ENCODE results near the gene SH3BP2. TPM values are rescaled to one million over a fixed set of nuclear protein-coding genes. Genes with fewer than 3 reads are reported as not detected.

The SH3BP2 gene
- polyA plus RNA-seq, 1 donor (not counting 4 experiments of a cell fraction or from before 2014, with no cell fraction given), result 11.2 TPM

- H3K4me3 ChIP-seq (ENCODE audit: control insufficient read depth in 2 of 3, extremely low read depth in 1 of 3, insufficient read depth in 2 of 3, low read depth in 1 of 3, low read length in 3 of 3), result no peak overlapping the region
- H3K9me3 ChIP-seq (ENCODE audit: control insufficient read depth, low read depth, low read length), result no peaks in the 10 kb centered on the region
- no peak for TF ChIP-seq CTCF (optimal IDR thresholded peaks at IDR 0.05 in 1 of 3, IDR thresholded peaks at IDR 0.05 in 1 of 3, conservative IDR thresholded peaks at IDR 0.05 in 1 of 3; ENCODE audit: extremely low read depth in 1 of 3, insufficient read depth in 2 of 3, low read length in 3 of 3)
- no peak for TF ChIP-seq EZH2 (IDR thresholded peaks at IDR 0.05; ENCODE audit: low read length)
- no peak for FAIRE-seq
- peaks cover 12% of the 10 kb centered on the region for H3K4me1 ChIP-seq (ENCODE audit: control insufficient read depth, extremely low read depth, insufficient read depth, low read length)
- H3K9ac ChIP-seq (ENCODE audit: control insufficient read depth, extremely low read depth, insufficient read depth, low read length), result no peak overlapping the region
- H3K27me3 ChIP-seq (ENCODE audit: control insufficient read depth, extremely low read depth, insufficient read depth, low read length), result no peaks in the 10 kb centered on the region
- peaks cover 34% of the 10 kb centered on the region for H4K20me1 ChIP-seq (ENCODE audit: control insufficient read depth, extremely low read depth, insufficient read depth, low read length)
- DNase-seq (ENCODE audit: low read depth, low spot score), result no peak
- no peak overlapping the region for H2AFZ ChIP-seq (ENCODE audit: control insufficient read depth, low read length)
- H3K79me2 ChIP-seq (ENCODE audit: control insufficient read depth, insufficient read depth, low read length), result peaks cover 98% of the 10 kb centered on the region
- H3K27ac ChIP-seq (ENCODE audit: control insufficient read depth, insufficient read depth, low read length), result no peak overlapping the region
- no peak overlapping the region for H3K4me2 ChIP-seq (ENCODE audit: control insufficient read depth, extremely low read depth, insufficient read depth, low read depth, low read length)
- H3K36me3 ChIP-seq (ENCODE audit: control insufficient read depth in 2 of 2, extremely low read depth in 1 of 2, insufficient read depth in 2 of 2, low read length in 2 of 2), result no peaks in the 10 kb centered on the region
- peaks cover 4% of the 10 kb centered on the region for H3K9me1 ChIP-seq (ENCODE audit: control insufficient read depth, extremely low read depth, insufficient read depth, low read length)
- dilution Hi-C loops (cut with MboI; ENCODE audit: extremely low pct_ligation_motif_present, low sequenced_read_pairs), result no loop called here
Observed at GRCh38 chr4:2865196-2865780, 72.4 kb downstream of the SH3BP2 start.

- Histone ChIP-seq H3K4me3 (ENCODE audit: control insufficient read depth in 2 of 3, extremely low read depth in 1 of 3, insufficient read depth in 2 of 3, low read depth in 1 of 3, low read length in 3 of 3) (no peak overlapping the region), H3K36me3 (ENCODE audit: control insufficient read depth in 2 of 2, extremely low read depth in 1 of 2, insufficient read depth in 2 of 2, low read length in 2 of 2) (no peaks in the 10 kb centered on the region), H3K27me3 (ENCODE audit: control insufficient read depth, extremely low read depth, insufficient read depth, low read length) (no peaks in the 10 kb centered on the region), H2AFZ (ENCODE audit: control insufficient read depth, low read length) (no peak overlapping the region), H3K9me3 (ENCODE audit: control insufficient read depth, low read depth, low read length) (no peaks in the 10 kb centered on the region), H3K4me2 (ENCODE audit: control insufficient read depth, extremely low read depth, insufficient read depth, low read depth, low read length) (no peak overlapping the region), H3K4me1 (ENCODE audit: control insufficient read depth, extremely low read depth, insufficient read depth, low read length) (peaks cover 10% of the 10 kb centered on the region), H3K9me1 (ENCODE audit: control insufficient read depth, extremely low read depth, insufficient read depth, low read length) (peaks cover 4% of the 10 kb centered on the region), H3K79me2 (ENCODE audit: control insufficient read depth, insufficient read depth, low read length) (peaks cover 96% of the 10 kb centered on the region), H4K20me1 (ENCODE audit: control insufficient read depth, extremely low read depth, insufficient read depth, low read length) (peaks cover 34% of the 10 kb centered on the region), H3K27ac (ENCODE audit: control insufficient read depth, insufficient read depth, low read length) (no peak overlapping the region), H3K9ac (ENCODE audit: control insufficient read depth, extremely low read depth, insufficient read depth, low read length) (no peak overlapping the region)
- dilution Hi-C loops (cut with MboI; ENCODE audit: extremely low pct_ligation_motif_present, low sequenced_read_pairs), result no loop called here
- FAIRE-seq, result no peak
- no peak for DNase-seq (ENCODE audit: low read depth, low spot score)
- TF ChIP-seq EZH2 (IDR thresholded peaks at IDR 0.05; ENCODE audit: low read length) (no peak), CTCF (optimal IDR thresholded peaks at IDR 0.05 in 1 of 3, IDR thresholded peaks at IDR 0.05 in 1 of 3, conservative IDR thresholded peaks at IDR 0.05 in 1 of 3; ENCODE audit: extremely low read depth in 1 of 3, insufficient read depth in 2 of 3, low read length in 3 of 3) (no peak)
Observed at GRCh38 chr4:2866160-2866861, 73.4 kb downstream of the SH3BP2 start.

Measured in keratinocyte (primary cell).